ENCODE results near the gene MAP4K1. TPM values are rescaled to one million over a fixed set of nuclear protein-coding genes. Genes with fewer than 3 reads are reported as not detected.

The MAP4K1 gene
- total RNA-seq, 1 experiment from 2014 or later: 11.1 TPM

DNA sequence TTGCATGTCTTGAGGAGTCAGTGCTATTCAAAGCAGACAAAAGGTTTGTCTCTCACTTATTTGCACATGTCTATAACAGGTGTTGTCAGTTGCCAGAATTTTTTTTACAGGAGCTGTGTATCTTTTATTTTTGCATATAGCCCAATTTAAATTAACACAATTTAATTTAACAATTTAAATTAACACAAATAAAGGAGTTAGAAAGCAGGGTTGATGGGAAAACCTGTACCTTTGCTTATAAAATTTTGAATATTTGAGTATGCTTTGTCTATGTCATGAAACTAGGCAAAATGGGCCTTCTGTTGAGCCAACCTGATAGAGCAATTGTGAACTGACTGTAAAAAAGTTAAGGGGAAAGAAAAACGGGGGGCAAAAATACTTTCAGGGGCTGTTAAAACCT is 78.0 kb downstream of the MAP4K1 start:
- no peak overlapping the region for H3K4me3 ChIP-seq (ENCODE audit: low read depth in 2 of 2, low read length in 2 of 2)
- in situ Hi-C loops (cut with HindIII; ENCODE audit: low pct_unique_long_range_greater_than_20kb, low sequenced_read_pairs) (loop anchor here (10.0 kb wide), 2 partner anchors 745 to 1755 kb away; no protein-coding TSS in a partner anchor), intact Hi-C loops (cut with micrococcal nuclease; ENCODE audit: unreplicated experiment) (loop anchor here (5.0 to 10.0 kb wide), 2 partner anchors 78 to 395 kb away; partner anchors contain the start of genes EIF3K, MAP4K1, MRPS12 and SARS2)
- peaks cover 13% of the 10 kb centered on the region for H3K4me1 ChIP-seq (ENCODE audit: control insufficient read depth, insufficient read depth, low read length)
- no peak overlapping the region for H3K27ac ChIP-seq (ENCODE audit: low read length)
- H3K27me3 ChIP-seq (ENCODE audit: control insufficient read depth, insufficient read depth, low read length): peaks cover 11% of the 10 kb centered on the region
- ATAC-seq (no peak), DNase-seq (ENCODE audit: low read depth, low spot score) (no peak)
- H3K9me3 ChIP-seq (ENCODE audit: control insufficient read depth, insufficient read depth, low read depth, low read length): peaks cover 10% of the 10 kb centered on the region; the same call in 1 of the 2 replicates
- TF ChIP-seq, protein P1, sequence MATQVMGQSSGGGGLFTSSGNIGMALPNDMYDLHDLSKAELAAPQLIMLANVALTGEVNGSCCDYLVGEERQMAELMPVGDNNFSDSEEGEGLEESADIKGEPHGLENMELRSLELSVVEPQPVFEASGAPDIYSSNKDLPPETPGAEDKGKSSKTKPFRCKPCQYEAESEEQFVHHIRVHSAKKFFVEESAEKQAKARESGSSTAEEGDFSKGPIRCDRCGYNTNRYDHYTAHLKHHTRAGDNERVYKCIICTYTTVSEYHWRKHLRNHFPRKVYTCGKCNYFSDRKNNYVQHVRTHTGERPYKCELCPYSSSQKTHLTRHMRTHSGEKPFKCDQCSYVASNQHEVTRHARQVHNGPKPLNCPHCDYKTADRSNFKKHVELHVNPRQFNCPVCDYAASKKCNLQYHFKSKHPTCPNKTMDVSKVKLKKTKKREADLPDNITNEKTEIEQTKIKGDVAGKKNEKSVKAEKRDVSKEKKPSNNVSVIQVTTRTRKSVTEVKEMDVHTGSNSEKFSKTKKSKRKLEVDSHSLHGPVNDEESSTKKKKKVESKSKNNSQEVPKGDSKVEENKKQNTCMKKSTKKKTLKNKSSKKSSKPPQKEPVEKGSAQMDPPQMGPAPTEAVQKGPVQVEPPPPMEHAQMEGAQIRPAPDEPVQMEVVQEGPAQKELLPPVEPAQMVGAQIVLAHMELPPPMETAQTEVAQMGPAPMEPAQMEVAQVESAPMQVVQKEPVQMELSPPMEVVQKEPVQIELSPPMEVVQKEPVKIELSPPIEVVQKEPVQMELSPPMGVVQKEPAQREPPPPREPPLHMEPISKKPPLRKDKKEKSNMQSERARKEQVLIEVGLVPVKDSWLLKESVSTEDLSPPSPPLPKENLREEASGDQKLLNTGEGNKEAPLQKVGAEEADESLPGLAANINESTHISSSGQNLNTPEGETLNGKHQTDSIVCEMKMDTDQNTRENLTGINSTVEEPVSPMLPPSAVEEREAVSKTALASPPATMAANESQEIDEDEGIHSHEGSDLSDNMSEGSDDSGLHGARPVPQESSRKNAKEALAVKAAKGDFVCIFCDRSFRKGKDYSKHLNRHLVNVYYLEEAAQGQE (IDR thresholded peaks at IDR 0.05; ENCODE audit: insufficient read depth in 1 of 2, low read depth in 2 of 2, low read length in 1 of 2): no peak
- TF ChIP-seq, protein P2, sequence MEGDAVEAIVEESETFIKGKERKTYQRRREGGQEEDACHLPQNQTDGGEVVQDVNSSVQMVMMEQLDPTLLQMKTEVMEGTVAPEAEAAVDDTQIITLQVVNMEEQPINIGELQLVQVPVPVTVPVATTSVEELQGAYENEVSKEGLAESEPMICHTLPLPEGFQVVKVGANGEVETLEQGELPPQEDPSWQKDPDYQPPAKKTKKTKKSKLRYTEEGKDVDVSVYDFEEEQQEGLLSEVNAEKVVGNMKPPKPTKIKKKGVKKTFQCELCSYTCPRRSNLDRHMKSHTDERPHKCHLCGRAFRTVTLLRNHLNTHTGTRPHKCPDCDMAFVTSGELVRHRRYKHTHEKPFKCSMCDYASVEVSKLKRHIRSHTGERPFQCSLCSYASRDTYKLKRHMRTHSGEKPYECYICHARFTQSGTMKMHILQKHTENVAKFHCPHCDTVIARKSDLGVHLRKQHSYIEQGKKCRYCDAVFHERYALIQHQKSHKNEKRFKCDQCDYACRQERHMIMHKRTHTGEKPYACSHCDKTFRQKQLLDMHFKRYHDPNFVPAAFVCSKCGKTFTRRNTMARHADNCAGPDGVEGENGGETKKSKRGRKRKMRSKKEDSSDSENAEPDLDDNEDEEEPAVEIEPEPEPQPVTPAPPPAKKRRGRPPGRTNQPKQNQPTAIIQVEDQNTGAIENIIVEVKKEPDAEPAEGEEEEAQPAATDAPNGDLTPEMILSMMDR (IDR thresholded peaks at IDR 0.05): no peak
- TF ChIP-seq POLR2AphosphoS5 (IDR thresholded peaks at IDR 0.05; ENCODE audit: low read depth, low read length) (no peak), SIN3A (IDR thresholded peaks at IDR 0.05; ENCODE audit: borderline replicate concordance, insufficient read depth, low read depth, low read length) (no peak), TCF7L2 (IDR thresholded peaks at IDR 0.05; ENCODE audit: low read depth, low read length) (no peak)
- POLR2A ChIA-PET: interaction anchor here (0.5 kb wide), 1 partner anchor 486 kb away, joined by 9 read pairs; no protein-coding TSS in a partner anchor
- no TSS peak for BruUV-seq (replicated peaks)
- no peaks in the 10 kb centered on the region for H3K36me3 ChIP-seq (ENCODE audit: control insufficient read depth, insufficient read depth, low read length)
- CTCF ChIA-PET: interaction anchor here (0.6 to 1.2 kb wide), 2 partner anchors 95 to 113 kb away, joined by 6 read pairs; no protein-coding TSS in a partner anchor

DNA sequence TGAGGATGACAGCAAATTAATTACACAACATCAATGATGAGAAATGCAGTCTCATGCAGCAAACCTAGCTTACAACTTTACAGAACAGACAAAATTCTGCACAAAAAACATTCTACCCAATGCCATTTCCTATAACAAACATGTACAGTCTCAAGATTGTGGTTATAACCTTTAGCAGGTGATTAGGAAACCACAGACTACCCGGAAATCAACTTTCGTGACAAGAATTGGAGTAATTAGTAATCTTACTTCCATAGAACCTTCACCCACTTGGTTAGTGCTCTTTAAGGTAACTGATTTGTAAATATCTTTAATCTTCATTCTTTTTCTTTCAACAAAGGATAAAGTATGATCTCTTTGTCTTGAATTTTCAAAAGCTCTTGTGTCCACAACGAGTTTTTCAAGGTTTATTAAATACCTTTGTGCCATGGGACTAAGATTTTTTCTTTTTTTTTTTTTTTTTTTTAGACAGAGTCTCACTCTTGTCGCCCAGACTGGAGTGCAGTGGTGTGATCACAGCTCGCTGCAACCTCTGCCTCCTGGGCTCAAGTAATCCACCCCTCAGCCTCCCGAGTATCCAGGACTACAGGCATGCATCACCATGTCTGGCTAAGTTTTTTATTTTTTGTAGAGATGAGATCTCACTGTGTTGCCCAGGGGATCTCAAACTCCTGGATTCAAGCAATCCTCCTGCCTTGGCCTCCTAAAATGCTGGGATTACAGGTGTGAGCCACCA is 78.8 kb downstream of the MAP4K1 start:
- in situ Hi-C loops (cut with HindIII; ENCODE audit: low pct_unique_long_range_greater_than_20kb, low sequenced_read_pairs) (no loop called here), intact Hi-C loops (cut with micrococcal nuclease; ENCODE audit: unreplicated experiment) (no loop called here)
- BruUV-seq (replicated peaks): no TSS peak
- POLR2A ChIA-PET: interaction anchor here (0.5 to 0.7 kb wide), 2 partner anchors 16 to 1805 kb away, joined by 7 to 8 read pairs; no protein-coding TSS in a partner anchor
- no peaks in the 10 kb centered on the region for H3K36me3 ChIP-seq (ENCODE audit: control insufficient read depth, insufficient read depth, low read length)
- DNase-seq (ENCODE audit: low read depth, low spot score) (no peak), ATAC-seq (no peak)
- CTCF ChIA-PET: interaction anchor here (0.5 to 1.2 kb wide), 5 partner anchors 51 to 385 kb away, joined by 4 to 6 read pairs (median 5); no protein-coding TSS in a partner anchor
- TF ChIP-seq TCF7L2 (IDR thresholded peaks at IDR 0.05; ENCODE audit: low read depth, low read length) (no peak), POLR2AphosphoS5 (IDR thresholded peaks at IDR 0.05; ENCODE audit: low read depth, low read length) (no peak), SIN3A (IDR thresholded peaks at IDR 0.05; ENCODE audit: borderline replicate concordance, insufficient read depth, low read depth, low read length) (no peak)
- TF ChIP-seq, protein P1 (IDR thresholded peaks at IDR 0.05; ENCODE audit: insufficient read depth in 1 of 2, low read depth in 2 of 2, low read length in 1 of 2): no peak
- TF ChIP-seq, protein P2 (IDR thresholded peaks at IDR 0.05): no peak
- peaks cover 11% of the 10 kb centered on the region for H3K27me3 ChIP-seq (ENCODE audit: control insufficient read depth, insufficient read depth, low read length)
- no peak overlapping the region for H3K4me3 ChIP-seq (ENCODE audit: low read depth in 2 of 2, low read length in 2 of 2)
- H3K4me1 ChIP-seq (ENCODE audit: control insufficient read depth, insufficient read depth, low read length): peaks cover 5% of the 10 kb centered on the region
- peaks cover 10% of the 10 kb centered on the region; the same call in 1 of the 2 replicates for H3K9me3 ChIP-seq (ENCODE audit: control insufficient read depth, insufficient read depth, low read depth, low read length)
- no peak overlapping the region for H3K27ac ChIP-seq (ENCODE audit: low read length)
